GM12892 (cell line): ENCODE results near the gene SESTD1.

Experiments
- DNase-seq: peaks from one replicate; pipeline ENCODE4 v3.0.0; 2011; ENCODE audit not compliant: insufficient read length
- FAIRE-seq: peaks from 2 replicates; lab custom pipeline; 2011; peaks lifted over from hg19 to GRCh38; lab: Jason Lieb, UNC
- POLR2A ChIP-seq: IDR thresholded peaks from 2 replicates; pipeline ENCODE4 v1.6.1; 2011; ENCODE audit warnings: low read depth, low read length, control low read depth
- POLR2AphosphoS5 ChIP-seq: IDR thresholded peaks from 2 replicates; pipeline ENCODE4 v1.6.1; 2011; ENCODE audit warnings: low read depth, low read length, control low read depth
- TAF1 ChIP-seq: IDR thresholded peaks from 2 replicates; pipeline ENCODE4 v1.6.1; 2011; ENCODE audit warnings: low read depth, mild to moderate bottlenecking, control low read depth, low read length, borderline replicate concordance

Gene SESTD1

GRCh38 chr2:179193759-179194394, 70.8 kb downstream of the SESTD1 start:
- no peak for TF ChIP-seq POLR2AphosphoS5
- DNase-seq (no peak), FAIRE-seq (no peak)

GRCh38 chr2:179191110-179191509, 73.5 kb downstream of the SESTD1 start:
- DNase-seq, result no peak
- TF ChIP-seq TAF1, result no peak
- no peak for TF ChIP-seq POLR2AphosphoS5
- TF ChIP-seq POLR2A, result no peak
- no peak for FAIRE-seq

- FAIRE-seq, result no peak
- TF ChIP-seq POLR2AphosphoS5, result no peak
- TF ChIP-seq TAF1, result no peak
- no peak for TF ChIP-seq POLR2A
- DNase-seq, result no peak
Measured at GRCh38 chr2:179186126-179186525, 78.5 kb downstream of the SESTD1 start.

- DNase-seq, result no peak
- no peak for FAIRE-seq
- TF ChIP-seq POLR2AphosphoS5, result no peak
- TF ChIP-seq TAF1, result no peak
- no peak for TF ChIP-seq POLR2A
Measured at GRCh38 chr2:179184610-179185009, 80.0 kb downstream of the SESTD1 start.

GRCh38 chr2:179181002-179181401, 83.6 kb downstream of the SESTD1 start:
- TF ChIP-seq POLR2AphosphoS5, result no peak
- TF ChIP-seq POLR2A, result no peak
- no peak for TF ChIP-seq TAF1
- no peak for FAIRE-seq
- DNase-seq, result no peak

GRCh38 chr2:179180242-179180641, 84.4 kb downstream of the SESTD1 start:
- DNase-seq, result no peak
- no peak for FAIRE-seq
- TF ChIP-seq POLR2A, result no peak
- no peak for TF ChIP-seq TAF1
- no peak for TF ChIP-seq POLR2AphosphoS5

GRCh38 chr2:179179719-179180118, 84.9 kb downstream of the SESTD1 start:
- TF ChIP-seq POLR2A, result no peak
- no peak for TF ChIP-seq TAF1
- no peak for TF ChIP-seq POLR2AphosphoS5
- FAIRE-seq (no peak), DNase-seq (no peak)

- FAIRE-seq (no peak), DNase-seq (no peak)
- TF ChIP-seq TAF1, result no peak
- no peak for TF ChIP-seq POLR2A
- no peak for TF ChIP-seq POLR2AphosphoS5
Measured at GRCh38 chr2:179177694-179178093, 86.9 kb downstream of the SESTD1 start.

GRCh38 chr2:179174240-179174639, 90.4 kb downstream of the SESTD1 start:
- DNase-seq (no peak), FAIRE-seq (no peak)
- TF ChIP-seq POLR2A (no peak), POLR2AphosphoS5 (no peak), TAF1 (no peak)

GRCh38 chr2:179172894-179173293, 91.7 kb downstream of the SESTD1 start:
- FAIRE-seq (no peak), DNase-seq (no peak)
- TF ChIP-seq POLR2AphosphoS5 (no peak), TAF1 (no peak), POLR2A (no peak)

- DNase-seq, result no peak
- TF ChIP-seq TAF1 (no peak), POLR2AphosphoS5 (no peak), POLR2A (no peak)
- FAIRE-seq, result no peak
Measured at GRCh38 chr2:179171371-179171770, 93.3 kb downstream of the SESTD1 start.

- no peak for FAIRE-seq
- DNase-seq, result no peak
Measured at GRCh38 chr2:179170901-179171300, 93.7 kb downstream of the SESTD1 start.

More at GRCh38 chr2:179170901-179171300, 93.7 kb downstream of the SESTD1 start:
- TF ChIP-seq POLR2A, result no peak
- TF ChIP-seq POLR2AphosphoS5, result no peak
- TF ChIP-seq TAF1, result no peak
